Lower leg skin (tissue), 4 donors: ENCODE measurements around the gene BIN2. TPM values are rescaled to one million over a fixed set of nuclear protein-coding genes. Genes with fewer than 3 reads are reported as not detected.

ENCODE experiments used
- DNase-seq, 2 donors: peaks; one replicate each; pipeline ENCODE4 v3.0.0-alpha.2; 2019; ENCODE audit warnings: low spot score in 2 of 2
- H3K4me3 ChIP-seq: fragments of 200-600 bp; sonication (generic); 2 replicates; pipeline ENCODE4 v1.5.1; 2017; ENCODE audit warnings: mild to moderate bottlenecking, low read depth; ENCODE audit not compliant: poor library complexity, severe bottlenecking
- CTCF ChIP-seq, 3 donors: fragments of 450-650 bp; IDR thresholded peaks; one replicate each; pipeline ENCODE4 v1.5.1; 2016; ENCODE audit warnings: antibody characterized with exemption in 3 of 3, mild to moderate bottlenecking in 3 of 3, moderate library complexity in 2 of 3
- POLR2A ChIP-seq, 2 donors: fragments of 450-650 bp; IDR thresholded peaks; one replicate each; pipeline ENCODE4 v1.6.1; 2016 to 2017; ENCODE audit warnings: antibody characterized with exemption in 2 of 2, mild to moderate bottlenecking in 1 of 2, moderate library complexity in 1 of 2
- WGBS, 2 donors: methylation state at CpG; one replicate each; pipeline ENCODE4 v1.1.5; 2018; 5-methylcytosine and 5-hydroxymethylcytosine counted together
- intact Hi-C: fragments of 100-400 bp; cut with DNase I; formaldehyde crosslinking; loops from one replicate; pipeline ENCODE4 v1.15.0; 2023; ENCODE audit warnings: low total_unique reads
- total RNA-seq, 4 donors: library from RNA; depleted of rRNA; stranded (reverse); fragments of >200 nt; gene quantifications; one replicate each; pipeline ENCODE4 v1.1.0, GENCODE V29; 2016

The BIN2 gene
- total RNA-seq, 4 donors from 2014 or later = 0.38 to 2.4 (median 0.94) TPM

GRCh38 chr12:51333536-51333935, 9.6 kb upstream of the BIN2 start:
- no peak overlapping the region for H3K4me3 ChIP-seq
- intact Hi-C loops = no loop called here
- 64 to 72% methylated on average over 6 of the region's 6 CpGs for WGBS, 2 donors
- TF ChIP-seq CTCF (IDR thresholded peaks at IDR 0.05) = no peak
- DNase-seq = no peak

GRCh38 chr12:51330186-51330585, 6.2 kb upstream of the BIN2 start:
- no peak overlapping the region for H3K4me3 ChIP-seq
- intact Hi-C loops = no loop called here
- no peak for DNase-seq
- TF ChIP-seq CTCF (IDR thresholded peaks at IDR 0.05) (no peak), POLR2A (IDR thresholded peaks at IDR 0.05) (no peak)

GRCh38 chr12:51329742-51330141, 5.8 kb upstream of the BIN2 start:
- 78 to 85% methylated on average over 5 of the region's 5 CpGs for WGBS, 2 donors
- H3K4me3 ChIP-seq = no peak overlapping the region
- TF ChIP-seq POLR2A (IDR thresholded peaks at IDR 0.05) (no peak), CTCF (IDR thresholded peaks at IDR 0.05) (no peak)
- intact Hi-C loops = no loop called here
- no peak for DNase-seq

- intact Hi-C loops = no loop called here
- no peak overlapping the region for H3K4me3 ChIP-seq
- TF ChIP-seq CTCF (IDR thresholded peaks at IDR 0.05) (no peak), POLR2A (IDR thresholded peaks at IDR 0.05) (no peak)
- DNase-seq = no peak
- WGBS, 2 donors = 89 to 92% methylated on average over 4 of the region's 4 CpGs
These were observed 4.6 kb upstream of the BIN2 start for GRCh38 chr12:51328587-51328986.

- intact Hi-C loops = no loop called here
- no peak overlapping the region for H3K4me3 ChIP-seq
- DNase-seq = peak; percentile 37 to 87
- WGBS, 2 donors = 46 to 56% methylated on average over 7 of the region's 7 CpGs
- no peak for TF ChIP-seq CTCF (IDR thresholded peaks at IDR 0.05)
- TF ChIP-seq POLR2A (IDR thresholded peaks at IDR 0.05) = no peak
These were observed 2.9 kb upstream of the BIN2 start for GRCh38 chr12:51326698-51327439.

GRCh38 chr12:51324953-51325352, 979 bp upstream of the BIN2 start:
- intact Hi-C loops = no loop called here
- H3K4me3 ChIP-seq = no peak overlapping the region
- TF ChIP-seq CTCF (IDR thresholded peaks at IDR 0.05) (no peak), POLR2A (IDR thresholded peaks at IDR 0.05) (no peak)

More at GRCh38 chr12:51324953-51325352, 979 bp upstream of the BIN2 start:
- 65 to 69% methylated on average over 4 of the region's 4 CpGs for WGBS, 2 donors
- DNase-seq = peak in 1 of 2 donors; percentile 32
